Vagina (tissue), 2 donors: ENCODE measurements around the gene LEMD2.

ENCODE experiments used
- POLR2A ChIP-seq, 2 donors: fragments of 450-650 bp; IDR thresholded peaks; one replicate each; pipeline ENCODE4 v1.6.1; 2017; ENCODE audit warnings: antibody characterized with exemption in 2 of 2, mild to moderate bottlenecking in 2 of 2, moderate library complexity in 2 of 2
- TF ChIP-seq, protein P1 (sequence below), 3 experiments: fragments of 450-650 bp in 2 of 3; fragments of 200-600 bp in 1 of 3; sonication (generic) in 1 of 3; IDR thresholded peaks; one replicate each; pipeline ENCODE4 v1.5.1; 2017 to 2019; ENCODE audit warnings: antibody characterized with exemption in 3 of 3, mild to moderate bottlenecking in 2 of 3, moderate library complexity in 2 of 3

DNA sequence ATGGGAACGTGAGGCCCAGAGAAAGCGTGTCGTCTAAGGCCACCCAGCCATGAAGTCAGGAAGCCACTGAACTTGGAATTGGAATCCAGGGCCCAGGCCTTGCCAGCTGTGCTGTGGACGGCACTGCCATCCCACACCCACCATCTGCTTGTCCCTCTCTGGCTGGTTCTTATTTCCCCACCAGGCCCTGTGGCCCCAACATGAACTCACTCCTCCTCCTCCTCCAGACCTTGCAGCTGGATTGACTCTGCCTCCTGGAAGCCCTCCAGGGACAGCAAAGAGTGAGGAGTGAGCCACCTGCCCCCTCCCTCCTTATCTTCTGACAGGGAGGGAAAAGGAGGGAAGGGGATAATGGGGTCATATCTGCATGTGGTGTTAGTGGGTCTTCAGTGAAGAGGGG, 26.2 kb downstream of the LEMD2 start:
- TF ChIP-seq, protein P1, sequence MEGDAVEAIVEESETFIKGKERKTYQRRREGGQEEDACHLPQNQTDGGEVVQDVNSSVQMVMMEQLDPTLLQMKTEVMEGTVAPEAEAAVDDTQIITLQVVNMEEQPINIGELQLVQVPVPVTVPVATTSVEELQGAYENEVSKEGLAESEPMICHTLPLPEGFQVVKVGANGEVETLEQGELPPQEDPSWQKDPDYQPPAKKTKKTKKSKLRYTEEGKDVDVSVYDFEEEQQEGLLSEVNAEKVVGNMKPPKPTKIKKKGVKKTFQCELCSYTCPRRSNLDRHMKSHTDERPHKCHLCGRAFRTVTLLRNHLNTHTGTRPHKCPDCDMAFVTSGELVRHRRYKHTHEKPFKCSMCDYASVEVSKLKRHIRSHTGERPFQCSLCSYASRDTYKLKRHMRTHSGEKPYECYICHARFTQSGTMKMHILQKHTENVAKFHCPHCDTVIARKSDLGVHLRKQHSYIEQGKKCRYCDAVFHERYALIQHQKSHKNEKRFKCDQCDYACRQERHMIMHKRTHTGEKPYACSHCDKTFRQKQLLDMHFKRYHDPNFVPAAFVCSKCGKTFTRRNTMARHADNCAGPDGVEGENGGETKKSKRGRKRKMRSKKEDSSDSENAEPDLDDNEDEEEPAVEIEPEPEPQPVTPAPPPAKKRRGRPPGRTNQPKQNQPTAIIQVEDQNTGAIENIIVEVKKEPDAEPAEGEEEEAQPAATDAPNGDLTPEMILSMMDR (IDR thresholded peaks at IDR 0.05): no peak
- TF ChIP-seq POLR2A (IDR thresholded peaks at IDR 0.05): no peak
